GM10266 (cell line): ENCODE results near the gene TCEAL4.

Experiments
- DNase-seq: peaks from one replicate; pipeline ENCODE4 v3.0.0; 2012; ENCODE audit errors: extremely low spot score
- CTCF ChIP-seq: IDR thresholded peaks from 2 replicates; pipeline ENCODE4 v1.5.1; 2012; ENCODE audit warnings: mild to moderate bottlenecking, low read depth; ENCODE audit not compliant: control insufficient read depth, insufficient read depth; ENCODE audit errors: missing control alignments

TCEAL4 gene

GRCh38 chrX:103615781-103616371 lies 30.6 kb downstream of the TCEAL4 start:
- no peak for TF ChIP-seq CTCF
- DNase-seq = no peak

- no peak for TF ChIP-seq CTCF
- DNase-seq = no peak
Measured at GRCh38 chrX:103616676-103617186, 31.4 kb downstream of the TCEAL4 start.

GRCh38 chrX:103624111-103624510 lies 38.8 kb downstream of the TCEAL4 start:
- TF ChIP-seq CTCF = no peak
- no peak for DNase-seq

- no peak for DNase-seq
- TF ChIP-seq CTCF = no peak
Measured at GRCh38 chrX:103626855-103627254, 41.5 kb downstream of the TCEAL4 start.

GRCh38 chrX:103628386-103629317 lies 43.3 kb downstream of the TCEAL4 start, which contains the start of gene TCEAL1:
TCEAL1 (plus strand) TSS chrX:103628975; CDS start chrX:103629917, 942 bp downstream.
- peak; percentile 17 for DNase-seq

DNA sequence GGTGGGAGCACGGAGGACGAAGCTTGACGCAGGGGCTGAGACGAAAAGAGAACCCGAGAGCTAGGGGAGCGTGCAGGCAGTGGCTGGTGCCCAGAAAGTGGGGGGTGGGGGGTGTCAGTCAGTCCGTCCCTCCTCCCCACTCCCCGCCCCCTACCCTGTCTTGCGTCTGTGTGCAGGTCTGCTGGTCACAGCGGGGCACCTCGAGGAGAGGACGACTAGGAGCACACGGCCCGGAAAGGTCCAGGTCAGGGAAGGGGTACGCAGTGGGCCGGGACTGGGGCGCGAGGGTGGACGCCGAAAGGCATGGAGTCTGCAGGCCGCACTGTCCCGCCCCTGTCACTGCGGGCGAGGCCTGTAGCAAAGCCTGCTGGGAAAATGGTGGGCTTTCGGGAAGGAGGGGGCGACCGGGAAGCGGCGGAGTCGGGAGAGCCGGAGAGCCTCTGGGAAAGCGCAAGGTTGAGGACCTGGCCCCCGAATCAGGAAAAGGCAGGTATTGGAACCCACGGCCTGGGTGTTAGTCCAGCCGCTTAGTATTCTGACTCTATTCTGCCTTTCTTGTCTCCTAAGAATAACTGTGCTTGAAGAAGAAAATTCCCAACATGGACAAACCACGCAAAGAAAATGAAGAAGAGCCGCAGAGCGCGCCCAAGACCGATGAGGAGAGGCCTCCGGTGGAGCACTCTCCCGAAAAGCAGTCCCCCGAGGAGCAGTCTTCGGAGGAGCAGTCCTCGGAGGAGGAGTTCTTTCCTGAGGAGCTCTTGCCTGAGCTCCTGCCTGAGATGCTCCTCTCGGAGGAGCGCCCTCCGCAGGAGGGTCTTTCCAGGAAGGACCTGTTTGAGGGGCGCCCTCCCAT lies 44.2 kb downstream of the TCEAL4 start:
- DNase-seq = peak; percentile 7

More at GRCh38 chrX:103628386-103629317, 43.3 kb downstream of the TCEAL4 start, which contains the start of gene TCEAL1:
- TF ChIP-seq CTCF = no peak

More for the DNA sequence above, 44.2 kb downstream of the TCEAL4 start:
- TF ChIP-seq CTCF = peak; percentile 49
